GM03348 (cell line): ENCODE measurements around the gene NID1.
A peak's percentile ranks its signal among the peaks of the same experiment; 100 is the strongest.
"Not testable (repeated sequence)": the region's sequence is repeated elsewhere in the genome, so short reads cannot be mapped to it uniquely, and the experiment has no call there.

ENCODE experiments used
- DNase-seq: peaks from one replicate; pipeline ENCODE4 v3.0.0; 2012; ENCODE audit warnings: low spot score

The NID1 gene

DNA sequence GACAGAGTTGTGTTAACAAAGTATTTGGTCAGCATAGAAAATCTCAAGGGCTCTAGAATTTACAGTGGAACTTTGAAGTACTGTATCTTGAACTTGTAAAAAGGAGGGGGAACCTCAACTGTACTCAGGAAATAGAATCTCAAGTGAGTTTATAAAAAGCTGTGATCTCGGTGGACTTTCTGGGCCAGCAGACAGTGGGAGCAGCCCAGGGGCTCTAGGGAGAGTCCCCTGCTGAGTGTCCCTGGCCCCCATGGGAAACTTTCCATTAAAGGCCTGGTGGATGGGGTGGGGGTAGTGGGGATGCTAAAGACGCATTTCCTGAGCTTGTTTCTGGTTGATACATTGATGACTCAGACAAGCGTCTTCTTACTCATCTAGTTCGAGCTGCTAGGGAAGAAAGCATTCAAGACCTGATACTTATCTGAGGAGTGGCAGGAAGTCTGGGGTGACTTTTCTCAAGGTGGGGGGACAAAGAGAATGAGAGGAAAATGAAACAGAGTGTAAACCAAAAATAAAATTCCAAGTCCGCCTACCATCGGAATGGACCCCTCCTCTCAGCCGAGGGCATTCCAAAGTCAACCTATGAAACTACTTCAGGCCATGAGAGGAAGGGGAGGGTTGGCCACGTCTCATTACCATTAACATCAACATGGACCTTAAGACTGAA is 65.5 kb downstream of the NID1 start:
- peak; percentile 74 for DNase-seq

DNA sequence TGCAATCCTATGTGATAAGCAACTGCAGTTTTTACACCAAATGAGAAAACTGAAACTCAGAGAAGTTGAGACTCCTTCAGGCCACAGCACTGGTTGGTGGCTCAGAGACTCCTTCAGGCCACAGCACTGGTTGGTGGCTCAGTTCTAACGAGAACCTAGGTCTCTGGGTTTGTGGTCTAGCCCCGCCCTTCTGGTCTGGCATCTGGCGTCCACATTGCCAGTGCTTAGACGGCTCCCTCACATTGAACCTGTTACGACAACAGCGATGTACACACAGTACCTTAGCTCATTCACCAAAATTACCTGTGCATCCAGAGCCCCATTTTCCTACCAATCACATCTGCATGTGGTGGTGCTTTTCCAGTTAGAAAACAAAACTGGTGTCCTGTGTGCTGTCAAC is 66.1 kb downstream of the NID1 start:
- no peak for DNase-seq

DNA sequence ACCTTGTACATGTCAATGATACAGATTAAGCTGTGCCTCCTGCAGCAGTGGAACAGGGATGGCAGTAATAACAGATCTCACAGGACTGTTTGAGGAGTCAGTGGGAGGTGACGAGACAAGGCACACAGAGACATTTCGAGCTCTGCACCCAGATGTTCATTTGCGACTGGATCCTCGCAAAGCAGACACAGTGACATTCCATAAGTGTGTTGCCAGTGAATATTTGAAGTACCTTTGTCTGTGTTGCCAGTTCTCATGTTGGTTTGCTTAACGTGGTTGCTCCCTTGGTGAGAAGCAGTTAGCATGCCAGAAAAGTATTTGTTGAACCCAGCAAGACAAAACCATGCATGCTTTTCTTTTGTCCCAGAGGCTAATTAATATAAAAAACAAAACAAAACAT is 67.0 kb downstream of the NID1 start:
- DNase-seq: no peak

DNA sequence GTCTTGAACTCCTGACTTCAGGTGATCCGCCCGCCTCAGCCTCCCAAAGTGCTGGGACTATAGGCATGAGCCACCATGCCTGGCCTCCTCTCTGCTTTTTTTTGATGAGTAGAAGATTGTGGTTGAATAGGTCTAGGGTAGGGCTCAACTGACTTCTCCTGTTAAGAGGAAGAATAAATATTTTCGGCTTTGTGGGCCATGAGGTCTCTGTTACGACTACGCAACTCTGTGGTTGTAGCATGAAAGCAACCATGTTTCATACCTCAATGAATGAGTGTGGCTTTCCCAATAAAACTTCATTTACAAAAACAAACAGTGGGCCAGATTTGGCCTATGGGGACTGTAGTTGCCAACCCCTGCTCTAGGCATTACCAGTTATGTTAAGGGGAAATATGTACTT is 67.8 kb downstream of the NID1 start:
- DNase-seq: no peak

DNA sequence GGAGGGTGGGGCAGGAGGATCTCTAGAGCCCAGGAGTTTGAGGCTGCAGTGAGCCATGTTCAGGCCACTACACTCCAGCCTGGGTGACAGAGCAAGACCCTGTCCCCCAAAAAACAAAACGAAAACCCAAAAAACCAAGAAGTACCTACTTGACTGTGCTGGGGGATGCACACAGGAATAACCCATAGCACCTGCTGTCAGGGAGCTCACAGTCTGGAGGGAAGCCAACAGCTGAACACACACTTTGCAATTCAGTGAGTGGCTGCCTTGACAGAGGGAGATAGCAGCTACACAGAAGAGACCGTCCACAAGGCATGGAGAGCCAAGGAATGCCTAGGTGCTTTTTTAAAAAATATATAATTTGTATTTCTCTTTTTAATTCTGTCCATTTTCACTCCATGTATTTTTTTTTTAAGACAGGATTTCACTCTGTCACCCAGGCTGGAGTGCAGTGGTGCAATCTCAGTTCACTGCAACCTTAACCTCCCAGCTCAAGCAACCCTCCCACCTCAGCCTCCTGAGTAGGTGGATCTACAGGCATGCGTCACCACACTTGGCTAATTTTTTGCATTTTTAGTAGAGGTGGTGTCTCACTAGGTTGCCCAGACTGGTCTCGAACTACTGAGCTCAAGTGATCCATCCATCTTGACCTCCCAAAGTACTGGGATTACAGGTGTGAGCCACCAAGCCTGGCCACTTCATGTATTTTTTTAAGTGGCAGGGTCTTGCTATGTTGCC is 68.7 kb downstream of the NID1 start:
- no peak for DNase-seq

DNA sequence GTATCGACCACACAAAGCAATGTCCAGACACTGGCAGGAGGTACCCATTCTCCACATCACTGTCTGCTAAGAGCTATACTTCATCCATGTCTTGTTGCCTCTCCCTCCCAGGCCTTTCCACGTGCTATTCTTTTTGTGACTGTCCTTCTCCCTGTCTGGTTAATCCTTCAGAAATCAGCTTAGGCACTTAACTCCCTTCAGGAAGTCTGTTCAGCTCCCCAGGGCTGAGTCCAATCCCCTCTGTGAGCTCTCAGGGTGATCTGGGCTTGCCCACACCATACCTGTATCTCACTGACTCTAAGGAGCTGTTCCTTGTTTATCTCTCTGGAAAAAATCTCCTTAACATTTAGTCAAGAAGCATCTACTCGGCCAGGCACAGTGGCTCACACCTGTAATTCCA is 69.4 kb downstream of the NID1 start:
- DNase-seq: no peak

DNA sequence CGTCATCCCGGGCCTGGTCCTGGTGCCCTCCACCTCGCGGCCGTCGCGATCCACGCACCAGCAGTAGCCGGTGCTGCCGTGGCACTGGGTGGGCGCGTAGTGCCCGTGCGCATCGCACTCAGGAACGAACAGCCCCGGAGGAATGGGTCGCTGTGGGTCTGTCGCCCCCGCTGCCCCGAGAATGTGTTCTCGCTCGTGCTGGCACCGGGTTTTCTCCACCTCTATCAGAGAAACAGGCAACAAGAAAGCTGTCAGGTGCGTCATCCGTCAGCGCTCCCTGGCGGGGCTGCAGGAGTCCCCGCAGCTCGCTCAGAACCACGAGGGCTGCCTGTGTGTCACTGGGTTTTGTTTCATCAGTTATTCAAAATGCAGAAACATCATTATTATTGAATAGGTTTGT is 71.2 kb downstream of the NID1 start:
- no peak for DNase-seq

DNA sequence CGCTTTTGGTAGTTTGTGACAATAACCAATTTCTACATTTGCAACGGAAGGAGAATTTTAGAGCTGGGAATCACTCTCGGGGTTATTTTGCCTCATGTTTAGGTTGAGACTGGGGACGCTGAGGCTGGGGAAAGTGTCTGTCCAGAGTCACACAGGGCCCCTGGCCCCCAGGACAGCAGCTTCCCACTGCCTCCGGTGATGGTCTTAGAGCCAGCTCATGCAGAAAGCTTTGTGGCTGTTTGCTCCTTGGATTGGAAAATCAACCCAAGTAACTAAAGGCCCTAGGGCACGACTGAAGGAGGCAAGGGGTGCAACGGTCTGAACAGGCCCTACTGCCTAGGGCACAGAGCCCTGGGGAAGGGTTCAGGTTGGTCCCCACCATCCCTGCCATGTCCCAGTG is 72.0 kb downstream of the NID1 start:
- no peak for DNase-seq

DNA sequence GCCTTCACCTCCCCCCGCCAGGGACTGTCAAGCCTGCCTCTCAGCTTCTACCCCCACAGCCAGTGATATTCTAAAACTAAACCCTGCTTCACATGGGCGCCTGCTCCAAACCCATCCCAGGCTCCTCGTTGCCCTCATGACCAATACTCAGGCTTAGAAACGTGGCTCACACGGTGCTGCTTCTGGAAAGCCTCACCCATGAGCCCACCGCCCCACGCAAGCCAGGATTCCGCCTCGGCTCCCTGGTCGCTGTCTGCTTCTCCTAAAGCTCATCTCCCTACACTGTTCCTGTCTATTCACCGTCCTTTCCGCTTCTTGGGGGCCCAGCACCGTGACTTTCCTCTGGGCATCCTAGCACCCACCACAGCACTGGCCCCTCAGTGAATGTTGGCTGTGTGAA is 72.5 kb downstream of the NID1 start:
- no peak for DNase-seq

DNA sequence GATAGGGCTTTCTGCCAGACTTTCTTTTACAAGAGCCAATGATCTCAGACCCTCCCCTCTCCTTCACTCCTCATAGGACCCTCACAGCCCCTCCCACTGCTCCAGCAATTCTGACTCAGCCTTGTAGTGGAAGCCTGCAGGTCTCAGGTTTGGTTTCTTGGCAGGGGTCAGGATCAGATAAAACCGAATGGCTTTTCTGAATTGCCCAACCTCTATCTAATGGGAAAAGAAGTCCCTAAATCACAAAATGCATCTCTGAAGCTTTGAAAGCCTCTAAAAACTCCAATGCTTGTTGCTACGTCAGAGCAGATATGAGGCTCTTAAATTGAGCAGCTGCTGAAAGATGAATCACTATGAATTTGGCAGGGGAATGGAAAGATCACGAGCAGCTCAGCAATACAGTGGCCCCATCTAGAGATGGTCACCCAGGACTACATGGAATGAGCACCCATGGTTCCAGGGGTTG is 74.5 kb downstream of the NID1 start:
- DNase-seq: peak; percentile 44

DNA sequence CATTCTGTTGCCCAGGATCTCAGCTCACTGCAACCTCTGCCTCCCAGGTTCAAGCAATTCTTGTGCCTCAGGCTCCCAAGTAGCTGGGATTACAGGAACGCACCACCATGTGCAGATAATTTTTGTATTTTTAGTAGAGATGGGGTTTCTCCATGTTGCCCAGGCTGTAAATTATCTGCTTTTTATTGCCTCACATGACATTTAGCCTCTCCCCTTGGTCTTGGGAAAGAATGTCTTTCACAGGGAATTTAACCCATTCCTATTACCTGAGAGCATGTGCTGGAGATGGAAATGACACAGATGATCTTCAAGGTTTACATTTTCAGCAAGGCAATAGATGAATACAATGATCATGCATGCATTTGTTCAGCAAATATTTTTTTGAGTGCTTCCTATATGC is 75.8 kb downstream of the NID1 start:
- DNase-seq: no peak

DNA sequence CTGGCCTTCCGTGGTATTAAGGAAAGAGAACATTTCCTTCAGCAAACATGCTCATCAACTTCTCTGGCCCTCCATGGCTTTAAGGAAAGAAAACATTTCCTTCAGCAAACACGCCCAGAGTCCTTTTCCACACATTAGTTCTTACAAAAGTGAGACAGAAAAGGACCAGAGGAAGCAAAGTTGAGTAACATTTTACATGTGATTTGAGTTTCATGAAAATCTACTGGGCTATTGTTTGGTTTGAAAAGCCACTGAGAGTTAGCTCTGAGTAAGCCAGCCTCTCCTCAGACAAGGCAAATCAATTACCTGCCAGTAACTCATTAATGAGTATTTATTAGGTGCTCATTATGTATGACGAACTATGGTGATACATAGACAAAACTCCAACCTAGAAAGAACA is 78.0 kb downstream of the NID1 start:
- DNase-seq: no peak

DNA sequence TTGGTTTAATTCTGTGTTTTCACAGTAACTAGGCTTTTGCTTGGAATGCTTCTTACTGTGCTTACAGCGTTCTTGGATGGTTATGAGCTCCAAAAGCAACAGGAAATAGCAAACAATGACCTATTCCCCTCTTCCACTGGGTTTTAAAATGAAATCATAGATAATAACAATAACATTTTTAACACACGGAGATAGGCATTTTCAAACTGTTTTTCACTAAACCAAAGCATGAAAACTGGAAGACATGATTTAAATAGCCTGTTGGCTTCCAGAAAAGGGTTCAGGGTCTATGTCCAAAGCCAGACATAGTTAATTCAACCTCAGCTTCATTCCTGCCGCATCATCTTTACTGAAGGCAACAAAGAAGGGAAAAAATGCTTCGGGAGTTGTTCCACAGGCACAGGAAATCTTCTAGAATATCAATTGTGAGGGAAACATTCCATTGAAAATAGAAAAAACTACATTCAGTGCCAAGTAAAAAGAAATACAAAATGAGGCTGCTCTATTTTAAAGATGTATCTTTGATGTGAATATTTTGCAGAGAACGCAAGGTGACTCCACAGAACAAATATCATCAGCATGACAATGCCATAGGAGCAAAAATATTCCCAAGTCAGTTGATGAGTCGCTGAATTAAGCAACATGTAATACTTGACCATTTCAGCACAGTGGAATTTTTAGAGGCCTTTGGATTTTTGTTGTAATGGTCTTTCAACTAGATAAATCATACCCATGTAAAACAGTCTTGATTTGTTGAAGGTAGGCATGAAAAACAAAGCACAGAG is 80.7 kb downstream of the NID1 start:
- DNase-seq: peak; percentile 73

DNA sequence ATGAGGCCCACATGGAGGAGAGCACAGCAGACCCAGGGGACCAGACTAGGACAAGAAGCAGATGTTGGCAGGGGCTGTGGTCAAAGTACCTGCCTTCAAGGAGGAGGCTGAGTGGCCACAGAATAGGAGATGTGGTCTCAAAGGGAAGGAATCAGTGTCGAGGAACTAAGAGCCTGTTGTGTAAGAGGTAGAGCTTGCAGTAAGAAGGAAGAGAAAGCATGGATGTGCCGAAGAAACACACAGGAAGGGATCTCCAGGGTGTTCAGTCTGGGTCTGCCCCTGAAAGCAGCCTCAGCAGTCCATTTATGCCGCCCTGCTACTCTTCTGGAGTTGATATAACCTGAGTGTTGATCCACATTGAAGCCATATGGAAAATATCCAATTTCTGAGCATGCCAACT is 83.9 kb downstream of the NID1 start:
- DNase-seq: no peak

DNA sequence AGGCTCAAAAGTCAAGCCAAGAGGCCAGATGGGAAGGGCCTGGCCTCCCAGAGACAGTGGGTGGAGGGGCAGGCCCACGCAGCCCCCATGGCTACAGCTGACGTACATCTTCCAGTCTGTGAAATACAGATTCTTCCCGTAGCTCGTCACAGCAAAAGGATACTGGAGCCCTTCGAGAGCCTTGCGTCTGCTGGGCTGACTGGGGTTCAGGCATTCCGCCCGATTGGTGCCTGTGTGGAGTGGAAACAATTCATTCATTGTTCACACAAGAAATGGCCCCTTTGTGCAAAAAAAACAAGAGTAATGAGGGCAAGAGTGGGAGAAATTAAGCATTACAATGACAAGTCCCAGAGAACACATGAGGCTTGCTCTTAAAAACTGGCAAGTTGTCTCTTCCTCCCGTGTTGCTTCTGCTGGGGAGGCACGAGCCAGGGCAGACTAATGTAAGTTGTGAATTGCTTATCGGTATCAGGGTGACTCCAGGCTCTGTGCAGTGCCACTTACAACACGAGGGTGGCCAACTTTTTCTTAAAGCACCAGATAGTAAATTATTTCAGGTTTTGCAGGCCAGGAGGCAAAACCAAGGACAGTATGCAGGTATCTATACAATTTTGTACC is 85.1 kb downstream of the NID1 start:
- no peak for DNase-seq

DNA sequence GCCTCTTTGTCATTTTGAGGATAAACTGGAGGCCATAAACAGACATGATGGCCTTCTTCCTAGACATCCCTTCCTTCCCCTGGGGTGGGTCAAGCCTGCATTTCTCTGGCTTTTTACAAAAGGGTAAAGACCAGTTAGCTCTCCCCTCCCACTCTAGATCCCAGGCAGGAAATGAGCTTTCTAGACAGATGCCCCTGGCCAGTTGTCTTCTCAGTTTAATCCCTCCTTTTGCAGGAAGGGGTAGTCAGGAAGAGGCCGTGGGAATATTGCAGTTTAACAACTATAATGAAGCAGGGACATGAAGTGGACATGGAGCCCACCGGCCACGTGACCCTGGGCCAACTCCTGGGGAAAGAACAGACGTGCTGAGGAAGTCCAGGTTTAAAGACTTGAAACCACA is 85.7 kb downstream of the NID1 start:
- DNase-seq: no peak

DNA sequence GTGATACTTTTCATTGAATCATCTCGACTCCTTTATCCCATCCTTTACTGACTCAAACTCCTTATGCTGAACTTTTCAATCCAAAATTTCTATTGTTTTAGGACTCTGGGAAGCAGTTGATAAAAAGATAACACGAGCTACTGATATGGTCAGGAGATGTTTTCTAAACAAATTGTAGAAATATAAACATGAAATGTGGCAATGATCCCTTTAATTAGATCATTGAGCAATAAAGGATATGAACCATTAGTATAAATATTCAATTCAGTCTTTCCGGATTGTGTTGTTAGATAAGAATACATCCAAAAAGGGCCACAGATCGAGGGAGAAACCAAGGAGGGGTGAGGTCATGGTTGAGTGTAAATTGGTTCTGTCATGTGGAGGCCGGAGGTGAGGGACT is 88.4 kb downstream of the NID1 start:
- no peak for DNase-seq

DNA sequence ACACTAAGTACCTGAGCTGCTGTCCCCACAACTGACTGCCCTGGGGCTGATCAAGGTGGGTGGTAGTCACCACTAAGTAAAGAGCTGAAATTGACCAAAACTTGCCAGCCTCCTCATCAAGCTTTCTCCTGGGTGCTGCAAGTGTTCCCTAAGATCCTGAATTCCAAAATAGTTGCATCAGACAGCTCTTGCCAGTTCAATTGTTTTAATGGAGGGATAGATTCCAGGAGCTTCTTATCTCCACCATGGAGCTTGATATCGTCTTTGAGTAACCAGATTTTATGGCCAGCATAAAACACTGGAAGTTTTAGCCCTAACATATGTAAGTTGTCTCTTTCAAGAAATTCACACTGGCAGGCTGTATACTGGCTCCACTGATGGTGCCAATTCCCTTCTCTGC is 90.3 kb downstream of the NID1 start:
- no peak for DNase-seq

DNA sequence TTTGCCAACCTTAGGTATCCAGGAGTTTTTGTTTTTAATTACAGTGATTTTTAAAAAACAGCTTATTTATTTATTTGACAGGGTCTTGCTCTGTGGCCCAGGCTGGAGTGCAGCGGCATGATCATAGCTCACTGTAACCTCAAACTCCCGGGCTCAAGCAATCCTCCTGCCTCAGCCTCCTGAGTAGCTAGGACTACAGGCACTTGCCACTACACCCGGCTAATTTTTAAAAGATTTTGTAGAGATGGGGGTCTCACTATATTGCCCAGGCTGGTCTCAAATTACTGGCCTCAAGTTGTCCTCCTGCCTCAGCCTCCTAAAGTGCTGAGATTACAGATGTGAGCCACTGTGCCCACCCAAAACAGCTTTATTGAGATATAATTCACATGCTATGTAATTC is 92.2 kb downstream of the NID1 start:
- not testable (repeated sequence) for DNase-seq

DNA sequence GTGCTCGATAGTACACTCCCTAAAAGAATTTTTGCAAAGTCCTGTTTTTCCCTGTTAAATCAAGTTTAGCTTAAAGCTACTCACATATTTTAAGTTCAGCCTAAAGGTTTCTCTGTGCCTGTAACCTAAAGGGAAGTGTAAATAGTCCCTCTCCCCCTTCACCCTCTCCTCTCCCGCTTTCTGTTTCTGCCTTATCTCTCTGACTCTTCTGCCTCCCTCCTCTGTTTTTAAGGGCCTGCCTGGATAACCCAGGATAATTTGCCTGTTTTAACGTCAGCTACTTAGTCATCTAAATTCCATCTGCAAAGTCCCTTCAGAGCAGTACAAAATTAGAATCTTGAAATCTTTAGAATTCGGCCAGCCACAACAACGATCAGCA is 92.6 kb downstream of the NID1 start:
- peak; percentile 67 for DNase-seq

DNA sequence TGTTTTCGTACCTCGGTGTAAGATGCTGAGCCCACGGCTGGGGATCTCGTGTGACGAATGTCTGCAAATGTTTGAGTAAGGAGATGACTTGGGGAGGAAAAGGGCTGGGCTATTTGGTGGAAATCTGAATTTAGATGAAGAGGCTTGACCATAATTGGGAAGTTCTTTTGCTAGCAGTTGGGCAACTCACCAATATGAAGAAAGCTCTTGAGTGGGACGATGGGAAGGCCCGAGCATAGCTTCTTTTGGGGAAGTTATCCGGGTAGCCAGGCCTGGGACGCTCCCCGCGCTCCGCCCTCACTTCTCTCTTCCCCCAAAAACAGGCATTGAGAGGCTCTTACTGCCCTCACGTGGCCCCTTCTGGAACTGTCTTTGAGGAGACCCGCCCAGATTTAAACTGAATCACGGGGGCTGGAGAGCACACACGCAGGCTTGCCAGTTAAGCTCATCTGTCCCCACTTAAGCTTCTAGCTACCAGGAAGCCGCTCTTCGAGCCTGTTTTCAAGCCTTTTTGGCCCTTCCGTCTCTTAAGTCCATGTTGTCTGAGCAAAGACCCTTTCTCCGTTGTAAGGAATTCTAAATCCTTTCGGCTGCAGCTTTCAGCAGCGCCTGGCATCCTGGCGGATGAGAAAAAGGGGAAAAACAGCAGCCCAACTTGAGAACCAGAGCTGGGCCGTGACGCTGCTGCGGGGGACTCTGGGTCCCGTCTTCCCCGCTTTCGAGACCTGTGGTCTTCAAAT is 93.1 kb downstream of the NID1 start:
- peak; percentile 94 for DNase-seq

DNA sequence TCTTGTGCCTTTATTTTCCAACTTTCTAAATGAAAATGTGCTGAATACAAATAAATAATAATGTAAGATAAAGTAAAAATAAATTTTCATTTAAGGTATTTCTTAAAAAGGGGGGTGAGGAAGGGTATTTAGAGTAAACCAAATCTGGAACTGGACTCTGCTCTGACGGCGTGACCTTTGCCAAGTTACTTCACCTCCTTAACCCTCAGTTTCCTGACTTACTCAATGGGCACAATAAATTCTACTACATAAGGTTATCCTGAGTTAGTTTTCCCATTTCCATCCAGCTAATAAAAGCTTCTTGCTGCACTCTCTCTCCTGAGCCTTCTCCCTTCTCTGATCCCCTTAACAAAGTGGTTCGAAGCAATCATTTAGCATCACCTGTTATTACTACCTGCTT is 93.9 kb downstream of the NID1 start:
- no peak for DNase-seq
